ENCODE data around the gene ZNF841. TPM values are rescaled to one million over a fixed set of nuclear protein-coding genes. Genes with fewer than 3 reads are reported as not detected.

Gene ZNF841
- total and polyA plus RNA-seq, 12 donors: 9.2 to 34.1 (median 20.4) TPM

GRCh38 chr19:52112624-52113023, 17.1 kb upstream of the ZNF841 start:
- peaks cover 7 to 91% (median 19%) of the 10 kb centered on the region in 3 donors for H3K9me3 ChIP-seq (replicated peaks in 1 of 3)
- DNase-seq: no peak
- no peak overlapping the region for H3K27ac ChIP-seq
- 77 to 86% (median 86%) methylated on average over 3 of the region's 3 CpGs for WGBS, 4 donors
- no peaks in the 10 kb centered on the region for H3K4me1 ChIP-seq (replicated peaks in 1 of 2)
- no peak overlapping the region for H3K4me3 ChIP-seq
- intact Hi-C loops (cut with DNase I): no loop called here
- H3K27me3 ChIP-seq: no peaks in the 10 kb centered on the region
- TF ChIP-seq CTCF (IDR thresholded peaks at IDR 0.05) (no peak), POLR2A (IDR thresholded peaks at IDR 0.05) (no peak)
- peaks cover 0 to 13% of the 10 kb centered on the region in 2 donors for H3K36me3 ChIP-seq (replicated peaks in 1 of 2)

GRCh38 chr19:52110780-52111179, 15.2 kb upstream of the ZNF841 start:
- 89 to 92% (median 91%) methylated on average over 6 of the region's 6 CpGs for WGBS, 4 donors
- DNase-seq: no peak
- no peaks in the 10 kb centered on the region for H3K4me1 ChIP-seq (replicated peaks in 1 of 2)
- no peak overlapping the region for H3K4me3 ChIP-seq
- H3K9me3 ChIP-seq (replicated peaks in 1 of 3): peaks cover 0 to 77% (median 16%) of the 10 kb centered on the region in 3 donors
- peaks cover 0 to 2% of the 10 kb centered on the region in 2 donors for H3K36me3 ChIP-seq (replicated peaks in 1 of 2)
- H3K27me3 ChIP-seq: no peaks in the 10 kb centered on the region
- intact Hi-C loops (cut with DNase I): no loop called here
- no peak for TF ChIP-seq POLR2A (IDR thresholded peaks at IDR 0.05)
- TF ChIP-seq CTCF (IDR thresholded peaks at IDR 0.05): no peak
- no peak overlapping the region for H3K27ac ChIP-seq

- no peak for TF ChIP-seq CTCF (IDR thresholded peaks at IDR 0.05)
- no peak for TF ChIP-seq POLR2A (IDR thresholded peaks at IDR 0.05)
- WGBS, 4 donors: 85 to 94% (median 93%) methylated on average over 1 of the region's 1 CpG
- DNase-seq: no peak
- Histone ChIP-seq H3K27me3 (no peaks in the 10 kb centered on the region), H3K4me1 (replicated peaks in 1 of 2) (peaks cover 0 to 4% of the 10 kb centered on the region in 2 donors), H3K36me3 (replicated peaks in 1 of 2) (no peaks in the 10 kb centered on the region), H3K4me3 (no peak overlapping the region), H3K9me3 (replicated peaks in 1 of 3) (peaks cover 0 to 9% (median 0%) of the 10 kb centered on the region in 3 donors), H3K27ac (no peak overlapping the region)
- intact Hi-C loops (cut with DNase I): no loop called here
Observed at GRCh38 chr19:52102782-52103181, 7.2 kb upstream of the ZNF841 start.

- peaks cover 0 to 7% (median 0%) of the 10 kb centered on the region in 3 donors for H3K9me3 ChIP-seq (replicated peaks in 1 of 3)
- 67 to 80% (median 77%) methylated on average over 2 of the region's 2 CpGs for WGBS, 4 donors
- H3K4me3 ChIP-seq: no peak overlapping the region
- H3K27ac ChIP-seq: no peak overlapping the region
- H3K36me3 ChIP-seq (replicated peaks in 1 of 2): no peaks in the 10 kb centered on the region
- intact Hi-C loops (cut with DNase I): no loop called here
- peaks cover 0 to 4% of the 10 kb centered on the region in 2 donors for H3K4me1 ChIP-seq (replicated peaks in 1 of 2)
- no peaks in the 10 kb centered on the region for H3K27me3 ChIP-seq
- TF ChIP-seq POLR2A (IDR thresholded peaks at IDR 0.05) (no peak), CTCF (IDR thresholded peaks at IDR 0.05) (no peak)
- no peak for DNase-seq
Observed at GRCh38 chr19:52101866-52102562, 6.4 kb upstream of the ZNF841 start.

All from adrenal gland (tissue), 12 donors.